SK-N-SH treated with all-trans-retinoic acid at 6 μM for 48 hours (cell line): Measurements from ENCODE around the gene RAET1L.
A peak's percentile ranks its signal among the peaks of the same experiment; 100 is the strongest.
"Not testable (repeated sequence)": the region's sequence is repeated elsewhere in the genome, so short reads cannot be mapped to it uniquely, and the experiment has no call there.

ENCODE experiments used
- ATAC-seq: fragments of 200-7000 bp; cut with Tn5 transposase; 3 replicates; pipeline ENCODE4 v1.9.1; 2020; ENCODE audit warnings: mild to moderate bottlenecking, moderate library complexity
- ARNTL ChIP-seq: fragments of 450-650 bp; formaldehyde crosslinking; IDR thresholded peaks from 2 replicates; pipeline ENCODE4 v1.5.0; 2020; ENCODE audit warnings: low read depth, mild to moderate bottlenecking, moderate library complexity, borderline replicate concordance
- BACH2 ChIP-seq: fragments of 250-450 bp; sonication (Bioruptor Pico); IDR thresholded peaks from 2 replicates; pipeline ENCODE4 v1.9.0; 2021; ENCODE audit warnings: mild to moderate bottlenecking, borderline replicate concordance
- CSDC2 ChIP-seq: fragments of 250-450 bp; sonication (Bioruptor Pico); IDR thresholded peaks from 2 replicates; pipeline ENCODE4 v1.5.0; 2020; ENCODE audit warnings: mild to moderate bottlenecking, moderate library complexity
- ESRRG ChIP-seq: fragments of 250-450 bp; sonication (Bioruptor Pico); IDR thresholded peaks from 2 replicates; pipeline ENCODE4 v1.6.1; 2021; ENCODE audit warnings: mild to moderate bottlenecking
- GLIS3 ChIP-seq: fragments of 250-450 bp; sonication (Bioruptor Pico); IDR thresholded peaks from 2 replicates; pipeline ENCODE4 v1.5.0; 2020; ENCODE audit warnings: mild to moderate bottlenecking, moderate library complexity
- PPARA ChIP-seq: fragments of 250-450 bp; sonication (Bioruptor Pico); IDR thresholded peaks from 2 replicates; pipeline ENCODE4 v1.5.0; 2020; ENCODE audit warnings: mild to moderate bottlenecking, borderline replicate concordance
- RARB ChIP-seq: fragments of 250-450 bp; sonication (Bioruptor Pico); IDR thresholded peaks from 2 replicates; pipeline ENCODE4 v1.8.0; 2021; ENCODE audit warnings: mild to moderate bottlenecking, moderate library complexity
- TCF4 ChIP-seq: fragments of 250-450 bp; sonication (Bioruptor Pico); IDR thresholded peaks from 2 replicates; pipeline ENCODE4 v1.8.0; 2021; ENCODE audit warnings: mild to moderate bottlenecking, moderate library complexity, borderline replicate concordance
- TSHZ2 ChIP-seq: fragments of 250-450 bp; sonication (Bioruptor Pico); IDR thresholded peaks from 2 replicates; pipeline ENCODE4 v1.5.0; 2020; ENCODE audit warnings: mild to moderate bottlenecking, moderate library complexity
- ZC3H10 ChIP-seq: fragments of 250-450 bp; sonication (Bioruptor Pico); IDR thresholded peaks from 2 replicates; pipeline ENCODE4 v1.5.1; 2021; ENCODE audit warnings: mild to moderate bottlenecking, moderate library complexity
- ZFP3 ChIP-seq: fragments of 250-450 bp; sonication (Bioruptor Pico); IDR thresholded peaks from 2 replicates; pipeline ENCODE4 v1.5.0; 2020; ENCODE audit warnings: mild to moderate bottlenecking, moderate library complexity
- ZFP30 ChIP-seq: fragments of 450-650 bp; formaldehyde crosslinking; IDR thresholded peaks from 2 replicates; pipeline ENCODE4 v1.5.0; 2022; ENCODE audit warnings: mild to moderate bottlenecking, moderate library complexity
- ZNF8 ChIP-seq: fragments of 450-650 bp; formaldehyde crosslinking; IDR thresholded peaks from 2 replicates; pipeline ENCODE4 v1.5.0; 2020; ENCODE audit warnings: mild to moderate bottlenecking, moderate library complexity
- TF ChIP-seq, protein P1 (sequence below): fragments of 250-450 bp; sonication (Bioruptor Pico); IDR thresholded peaks from 2 replicates; pipeline ENCODE4 v1.5.1; 2020; ENCODE audit warnings: low read depth, mild to moderate bottlenecking, moderate library complexity
- TF ChIP-seq, protein P2 (sequence below): fragments of 250-450 bp; sonication (Bioruptor Pico); IDR thresholded peaks from 2 replicates; pipeline ENCODE4 v1.8.0; 2021; ENCODE audit warnings: low read depth, mild to moderate bottlenecking, moderate library complexity, borderline replicate concordance

Gene RAET1L

DNA sequence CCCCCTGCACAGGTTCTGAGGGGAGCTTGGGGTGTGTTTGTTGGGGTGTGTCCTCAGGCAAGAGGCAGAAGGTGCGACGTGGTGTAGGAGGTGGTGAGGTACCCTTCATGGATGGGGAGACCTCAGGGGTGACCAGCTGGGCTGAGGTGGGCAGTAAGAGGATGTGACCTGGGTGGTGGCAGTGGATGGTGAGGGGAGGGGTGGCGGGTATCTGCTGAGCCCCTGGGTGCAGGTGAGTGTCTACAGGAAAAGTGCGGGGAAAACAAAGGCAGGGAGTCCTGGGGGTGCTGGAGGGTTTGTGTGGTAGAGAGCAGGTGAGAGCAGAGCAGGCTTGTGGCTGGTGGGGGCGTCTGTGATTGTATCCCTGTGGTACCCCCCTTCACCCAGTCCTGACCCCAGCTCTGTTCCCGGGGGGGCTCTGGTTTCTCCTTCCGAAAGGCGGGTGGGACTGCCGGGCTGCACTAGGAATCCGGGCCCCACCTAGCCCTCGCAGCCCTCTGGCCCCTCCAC lies 631 bp downstream of the RAET1L start:
- ATAC-seq: no peak

GRCh38 chr6:150024021-150024420 lies 1.3 kb downstream of the RAET1L start:
- not testable (repeated sequence) for ATAC-seq

More for the DNA sequence above, 631 bp downstream of the RAET1L start:
- TF ChIP-seq ZFP30 (CRISPR knock-in tag): no peak
- no peak for TF ChIP-seq ARNTL

DNA sequence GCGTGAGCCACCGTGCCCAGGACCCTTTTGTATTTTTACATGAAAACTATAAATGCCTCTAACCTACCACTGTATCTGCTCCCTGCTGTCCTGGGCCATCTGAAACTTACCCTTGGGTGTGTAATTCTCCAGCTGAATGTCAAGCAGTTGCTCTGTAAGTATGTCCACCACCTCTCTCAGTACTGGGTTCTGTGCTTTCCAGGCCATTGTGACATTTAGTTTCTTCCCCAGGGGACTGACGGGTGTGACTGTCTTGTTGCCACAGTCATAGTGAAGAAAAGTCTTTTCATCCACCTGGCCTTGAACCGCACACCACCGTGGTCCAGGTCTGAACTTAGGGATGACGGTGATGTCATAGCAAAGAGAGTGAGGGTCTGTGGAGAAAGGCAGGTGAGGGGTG lies 3.5 kb downstream of the RAET1L start:
- ATAC-seq: not testable (repeated sequence)

DNA sequence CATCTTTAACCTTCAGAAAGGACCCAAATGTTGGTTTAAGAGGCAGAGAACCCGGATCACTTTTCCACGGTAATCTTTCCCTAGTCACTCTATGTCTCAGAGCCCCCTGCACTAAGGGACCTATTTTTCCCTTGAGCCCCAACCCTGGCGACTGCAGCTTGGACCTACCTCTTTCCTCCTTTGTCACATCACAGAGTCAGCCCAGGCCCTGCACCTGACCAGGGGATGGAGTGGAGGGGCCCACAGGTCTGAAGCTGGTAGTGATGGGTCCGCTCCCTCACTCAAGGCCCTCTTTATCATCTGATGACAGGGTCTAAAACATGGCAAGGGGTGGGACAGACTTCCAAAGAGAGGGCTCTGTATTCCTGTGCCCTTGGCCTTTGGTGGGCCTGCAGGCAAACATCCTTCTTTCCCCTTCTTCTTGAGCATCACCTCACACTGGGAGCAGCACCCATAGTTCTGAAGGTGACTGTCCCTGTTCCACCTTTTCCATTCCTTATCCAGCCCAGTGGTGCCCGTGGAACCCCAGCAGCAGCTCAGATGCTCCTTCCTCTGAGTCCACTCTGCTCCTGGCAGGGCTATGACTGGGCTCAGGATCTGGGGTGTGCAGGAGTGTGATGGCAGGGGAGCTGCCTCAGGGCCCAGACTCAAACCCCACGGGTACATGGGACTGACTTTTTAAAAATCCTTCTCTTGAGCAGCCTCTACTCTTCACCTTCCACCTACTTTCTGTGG lies 6.3 kb downstream of the RAET1L start:
- TF ChIP-seq BACH2 (CRISPR knock-in tag) (no peak), TCF4 (CRISPR knock-in tag) (no peak), ZC3H10 (CRISPR knock-in tag) (no peak), ARNTL (no peak), ESRRG (CRISPR knock-in tag) (no peak), ZFP3 (CRISPR knock-in tag) (no peak), ZNF8 (no peak), TSHZ2 (CRISPR knock-in tag) (no peak), GLIS3 (CRISPR knock-in tag) (no peak)
- TF ChIP-seq, protein P1, sequence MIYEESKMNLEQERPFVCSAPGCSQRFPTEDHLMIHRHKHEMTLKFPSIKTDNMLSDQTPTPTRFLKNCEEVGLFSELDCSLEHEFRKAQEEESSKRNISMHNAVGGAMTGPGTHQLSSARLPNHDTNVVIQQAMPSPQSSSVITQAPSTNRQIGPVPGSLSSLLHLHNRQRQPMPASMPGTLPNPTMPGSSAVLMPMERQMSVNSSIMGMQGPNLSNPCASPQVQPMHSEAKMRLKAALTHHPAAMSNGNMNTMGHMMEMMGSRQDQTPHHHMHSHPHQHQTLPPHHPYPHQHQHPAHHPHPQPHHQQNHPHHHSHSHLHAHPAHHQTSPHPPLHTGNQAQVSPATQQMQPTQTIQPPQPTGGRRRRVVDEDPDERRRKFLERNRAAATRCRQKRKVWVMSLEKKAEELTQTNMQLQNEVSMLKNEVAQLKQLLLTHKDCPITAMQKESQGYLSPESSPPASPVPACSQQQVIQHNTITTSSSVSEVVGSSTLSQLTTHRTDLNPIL (CRISPR knock-in tag): no peak
- TF ChIP-seq, protein P2, sequence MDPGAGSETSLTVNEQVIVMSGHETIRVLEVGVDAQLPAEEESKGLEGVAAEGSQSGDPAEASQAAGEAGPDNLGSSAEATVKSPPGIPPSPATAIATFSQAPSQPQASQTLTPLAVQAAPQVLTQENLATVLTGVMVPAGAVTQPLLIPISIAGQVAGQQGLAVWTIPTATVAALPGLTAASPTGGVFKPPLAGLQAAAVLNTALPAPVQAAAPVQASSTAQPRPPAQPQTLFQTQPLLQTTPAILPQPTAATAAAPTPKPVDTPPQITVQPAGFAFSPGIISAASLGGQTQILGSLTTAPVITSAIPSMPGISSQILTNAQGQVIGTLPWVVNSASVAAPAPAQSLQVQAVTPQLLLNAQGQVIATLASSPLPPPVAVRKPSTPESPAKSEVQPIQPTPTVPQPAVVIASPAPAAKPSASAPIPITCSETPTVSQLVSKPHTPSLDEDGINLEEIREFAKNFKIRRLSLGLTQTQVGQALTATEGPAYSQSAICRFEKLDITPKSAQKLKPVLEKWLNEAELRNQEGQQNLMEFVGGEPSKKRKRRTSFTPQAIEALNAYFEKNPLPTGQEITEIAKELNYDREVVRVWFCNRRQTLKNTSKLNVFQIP (CRISPR knock-in tag): no peak
- TF ChIP-seq, all 23 proteins: peak for 0
- ATAC-seq: no peak

DNA sequence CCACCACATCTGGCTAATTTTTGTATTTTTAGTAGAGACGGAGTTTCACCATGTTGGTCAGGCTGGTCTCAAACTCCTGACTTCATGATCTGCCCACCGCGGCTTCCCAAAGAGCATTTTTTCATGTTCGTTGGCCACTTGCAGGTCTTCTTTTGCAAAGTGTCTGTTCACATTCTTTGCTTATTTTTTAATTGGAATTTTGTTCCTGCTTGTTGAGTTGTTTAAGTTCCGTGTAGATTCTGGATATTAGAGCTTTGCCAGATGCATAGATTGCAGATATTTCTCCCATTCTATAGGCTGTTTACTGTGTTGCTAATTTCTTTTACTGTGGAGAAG lies 8.2 kb downstream of the RAET1L start:
- not testable (repeated sequence) for ATAC-seq

GRCh38 chr6:150016324-150017185 lies 8.8 kb downstream of the RAET1L start:
- ATAC-seq: peak; percentile 87
- no peak for TF ChIP-seq RARB (CRISPR knock-in tag)
- no peak for TF ChIP-seq CSDC2 (CRISPR knock-in tag)
- TF ChIP-seq PPARA (CRISPR knock-in tag): no peak
- TF ChIP-seq TSHZ2 (CRISPR knock-in tag): no peak
- TF ChIP-seq ZC3H10 (CRISPR knock-in tag): no peak

- peak; percentile 43 for ATAC-seq
Observed at GRCh38 chr6:150015281-150016001, 9.9 kb downstream of the RAET1L start.

GRCh38 chr6:150014623-150015280 lies 10.6 kb downstream of the RAET1L start:
- ATAC-seq: not testable (repeated sequence)
